Mesendoderm (in vitro differentiated cells): ENCODE results near the gene SEPTIN7.

Experiments
- DNase-seq: peaks from one replicate; pipeline ENCODE4 v3.0.0; 2013
- H2AK5ac ChIP-seq: 2 replicates; pipeline ENCODE4 v1.6.1; 2013; ENCODE audit warnings: low read length, inconsistent platforms
- H2BK120ac ChIP-seq: 2 replicates; pipeline ENCODE4 v1.6.1; 2013; ENCODE audit warnings: low read depth, mild to moderate bottlenecking, low read length, moderate library complexity, mixed read lengths
- H2BK15ac ChIP-seq: replicated peaks from 2 replicates; pipeline ENCODE4 v1.6.1; 2013; ENCODE audit warnings: low read depth, mild to moderate bottlenecking, moderate library complexity
- H2BK5ac ChIP-seq: 2 replicates; pipeline ENCODE4 v1.6.1; 2013; ENCODE audit warnings: low read length, inconsistent platforms
- H3K18ac ChIP-seq: 2 replicates; pipeline ENCODE4 v1.6.1; 2013; ENCODE audit warnings: mild to moderate bottlenecking, low read length, mixed read lengths
- H3K23ac ChIP-seq: one replicate; pipeline ENCODE4 v1.6.1; 2013; ENCODE audit warnings: low read length
- H3K27ac ChIP-seq: 2 replicates; pipeline ENCODE4 v1.5.1; 2013; ENCODE audit warnings: low read depth, mild to moderate bottlenecking, inconsistent platforms, low read length, moderate library complexity
- H3K27me3 ChIP-seq: 2 replicates; pipeline ENCODE4 v1.6.1; 2013; ENCODE audit warnings: low read length, control low read depth, mild to moderate bottlenecking, inconsistent platforms; ENCODE audit not compliant: insufficient read depth, poor library complexity
- H3K36me3 ChIP-seq: 2 replicates; pipeline ENCODE4 v1.6.1; 2013; ENCODE audit warnings: low read length, inconsistent platforms; ENCODE audit not compliant: control insufficient read depth, insufficient read depth
- H3K4ac ChIP-seq: one replicate; pipeline ENCODE4 v1.6.1; 2013; ENCODE audit warnings: low read depth, mild to moderate bottlenecking, low read length, moderate library complexity
- H3K4me1 ChIP-seq: 2 replicates; pipeline ENCODE4 v1.6.1; 2013; ENCODE audit warnings: low read depth, low read length, inconsistent platforms; ENCODE audit not compliant: control insufficient read depth
- H3K4me2 ChIP-seq: 2 replicates; pipeline ENCODE4 v1.6.1; 2013; ENCODE audit warnings: low read length
- H3K4me3 ChIP-seq: 2 replicates; pipeline ENCODE4 v1.5.1; 2013; ENCODE audit warnings: mild to moderate bottlenecking, low read length
- H3K56ac ChIP-seq: one replicate; pipeline ENCODE4 v1.6.1; 2013; ENCODE audit warnings: low read length
- H3K79me1 ChIP-seq: 2 replicates; pipeline ENCODE4 v1.6.1; 2013; ENCODE audit warnings: low read length, inconsistent platforms
- H3K79me2 ChIP-seq: 2 replicates; pipeline ENCODE4 v1.6.1; 2013; ENCODE audit warnings: mild to moderate bottlenecking, low read length; ENCODE audit not compliant: control insufficient read depth, insufficient read depth
- H3K9ac ChIP-seq: 2 replicates; pipeline ENCODE4 v1.6.1; 2013; ENCODE audit warnings: low read length, inconsistent platforms
- H4K5ac ChIP-seq: one replicate; pipeline ENCODE4 v1.6.1; 2013; ENCODE audit warnings: low read length
- H4K8ac ChIP-seq: one replicate; pipeline ENCODE4 v1.6.1; 2013; ENCODE audit warnings: low read depth, mild to moderate bottlenecking, control low read depth, low read length, moderate library complexity
- whole genome bisulfite sequencing: extraction: QIAGEN DNeasy Blood & Tissue Kit; methylation state at CpG from one replicate; pipeline ENCODE4 v1.1.7; 2013; ENCODE audit warnings: low lambda C conversion rate, missing lambda C conversion rate; ENCODE audit not compliant: insufficient coverage; ENCODE audit errors: extremely low coverage; 5-methylcytosine and 5-hydroxymethylcytosine counted together

Gene SEPTIN7

GRCh38 chr7:35802102-35802466 is 1.2 kb downstream of the SEPTIN7 start:
- Histone ChIP-seq H3K36me3 (no peaks in the 10 kb centered on the region), H3K27ac (no peak overlapping the region), H3K4me1 (peaks cover 2% of the 10 kb centered on the region), H3K27me3 (no peaks in the 10 kb centered on the region), H3K56ac (peak overlapping the region; percentile 78), H3K79me1 (peaks cover 2% of the 10 kb centered on the region), H3K79me2 (peaks cover 44% of the 10 kb centered on the region), H2BK15ac (no peak overlapping the region), H3K18ac (no peak overlapping the region), H4K5ac (no peak overlapping the region), H3K23ac (no peak overlapping the region), H2AK5ac (no peak overlapping the region), H3K9ac (peak overlapping the region; percentile 98), H4K8ac (no peak overlapping the region), H3K4me3 (peak overlapping the region; percentile 90), H2BK5ac (no peak overlapping the region), H2BK120ac (no peak overlapping the region), H3K4me2 (peak overlapping the region; percentile 75), H3K4ac (no peak overlapping the region)
- DNase-seq = no peak
- WGBS = no CpG with 5 or more reads among the region's 4 CpGs

DNA sequence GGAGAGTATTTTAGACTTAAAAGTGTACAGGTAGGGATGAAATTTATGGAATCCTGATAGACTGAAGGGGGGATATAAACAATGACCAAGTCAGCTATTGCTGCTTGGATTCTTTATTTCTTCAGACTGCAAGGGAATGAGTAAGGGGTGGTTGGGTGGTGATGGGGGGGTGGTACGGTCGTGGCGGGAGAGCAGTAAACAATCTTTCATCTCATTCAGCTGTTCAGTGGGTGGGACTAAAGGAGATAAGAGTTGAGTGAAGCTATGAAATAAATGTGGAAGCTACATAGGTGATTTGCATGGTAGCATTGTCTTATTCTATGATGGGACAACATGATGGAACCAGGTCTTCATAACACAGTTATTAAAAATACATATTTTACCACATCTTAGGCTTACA is 1.8 kb downstream of the SEPTIN7 start:
- peak overlapping the region; percentile 52 for H3K9ac ChIP-seq
- no peak overlapping the region for H2AK5ac ChIP-seq
- H3K79me1 ChIP-seq = peaks cover 2% of the 10 kb centered on the region
- H2BK120ac ChIP-seq = no peak overlapping the region
- peak overlapping the region; percentile 62 for H3K56ac ChIP-seq
- WGBS = no CpG with 5 or more reads among the region's 3 CpGs
- peak overlapping the region; percentile 40 for H3K4me2 ChIP-seq
- H3K27me3 ChIP-seq = no peaks in the 10 kb centered on the region
- H2BK15ac ChIP-seq = no peak overlapping the region
- H3K27ac ChIP-seq = no peak overlapping the region
- peak overlapping the region; percentile 16 for H3K4me3 ChIP-seq
- no peak overlapping the region for H3K23ac ChIP-seq
- no peaks in the 10 kb centered on the region for H3K36me3 ChIP-seq
- peaks cover 2% of the 10 kb centered on the region for H3K4me1 ChIP-seq
- DNase-seq = no peak
- no peak overlapping the region for H4K8ac ChIP-seq
- no peak overlapping the region for H3K18ac ChIP-seq
- H3K79me2 ChIP-seq = peaks cover 46% of the 10 kb centered on the region
- H2BK5ac ChIP-seq = no peak overlapping the region
- H3K4ac ChIP-seq = no peak overlapping the region
- H4K5ac ChIP-seq = no peak overlapping the region

DNA sequence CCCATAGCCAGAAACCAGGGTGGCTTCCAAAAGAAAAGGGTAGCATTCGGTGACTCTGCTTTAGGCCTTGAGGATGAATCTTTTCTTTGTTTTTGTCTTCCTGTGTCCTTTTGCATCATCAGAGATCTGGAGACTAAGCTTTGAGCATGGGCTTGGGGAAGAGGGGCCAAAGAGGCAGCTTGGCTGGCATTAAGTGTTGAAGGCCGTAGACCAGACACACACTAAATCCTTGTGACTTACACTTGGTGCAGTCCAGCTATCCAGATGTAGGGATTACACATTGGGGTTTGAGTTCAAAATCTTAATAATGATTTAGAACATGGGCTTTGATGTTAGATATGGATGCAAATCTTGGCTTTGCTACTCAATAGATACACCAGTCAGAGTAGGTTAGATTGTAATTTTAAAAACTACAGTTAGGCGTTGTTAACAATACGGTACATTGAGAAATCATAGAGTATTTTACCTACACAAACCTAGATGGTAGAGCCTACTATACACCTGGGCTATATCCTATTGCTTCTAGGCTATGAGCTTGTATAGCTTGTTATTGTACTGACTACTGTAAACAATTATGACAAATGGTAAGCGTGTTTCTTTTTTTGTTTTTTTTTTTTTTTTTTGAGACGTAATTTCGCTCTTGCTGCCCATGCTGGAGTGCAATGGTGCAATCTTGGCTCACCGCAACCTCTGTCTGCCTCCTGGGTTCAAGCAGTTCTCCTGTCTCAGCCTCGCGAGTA is 3.5 kb downstream of the SEPTIN7 start:
- no peak overlapping the region for H4K5ac ChIP-seq
- no peaks in the 10 kb centered on the region for H3K27me3 ChIP-seq
- no peak overlapping the region for H3K18ac ChIP-seq
- H2BK15ac ChIP-seq = no peak overlapping the region
- H3K56ac ChIP-seq = peak overlapping the region; percentile 11
- no peak overlapping the region for H2BK5ac ChIP-seq
- no peak overlapping the region for H4K8ac ChIP-seq
- no peak overlapping the region for H2BK120ac ChIP-seq
- no peak overlapping the region for H3K27ac ChIP-seq
- H3K23ac ChIP-seq = no peak overlapping the region
- H3K36me3 ChIP-seq = no peaks in the 10 kb centered on the region
- no CpG with 5 or more reads among the region's 10 CpGs for WGBS
- peaks cover 4% of the 10 kb centered on the region for H3K79me1 ChIP-seq
- no peak for DNase-seq
- no peak overlapping the region for H3K4ac ChIP-seq
- peaks cover 2% of the 10 kb centered on the region for H3K4me1 ChIP-seq
- H3K9ac ChIP-seq = no peak overlapping the region
- no peak overlapping the region for H3K4me3 ChIP-seq
- H3K4me2 ChIP-seq = no peak overlapping the region
- H3K79me2 ChIP-seq = peaks cover 64% of the 10 kb centered on the region
- no peak overlapping the region for H2AK5ac ChIP-seq

DNA sequence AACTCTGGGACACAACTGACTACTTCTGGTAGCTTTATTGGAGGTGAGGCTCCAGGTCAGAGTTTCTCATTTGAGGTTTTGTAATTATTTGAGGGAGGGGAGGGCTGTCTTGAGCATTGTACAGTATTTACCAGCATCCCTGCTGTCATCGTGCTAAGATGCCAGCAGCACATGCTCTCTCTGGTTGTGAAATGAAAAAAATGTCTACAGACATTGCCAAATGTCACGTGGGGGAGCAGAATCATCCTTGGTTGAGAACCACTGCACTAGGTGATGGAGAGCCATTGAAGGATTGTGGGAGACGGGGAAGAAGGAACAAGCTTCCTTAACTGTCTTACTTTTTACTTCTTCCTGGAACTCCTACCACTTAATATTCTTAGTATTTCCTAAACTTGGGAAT is 5.0 kb downstream of the SEPTIN7 start:
- WGBS = no CpG with 5 or more reads among the region's 3 CpGs
- DNase-seq = no peak

DNA sequence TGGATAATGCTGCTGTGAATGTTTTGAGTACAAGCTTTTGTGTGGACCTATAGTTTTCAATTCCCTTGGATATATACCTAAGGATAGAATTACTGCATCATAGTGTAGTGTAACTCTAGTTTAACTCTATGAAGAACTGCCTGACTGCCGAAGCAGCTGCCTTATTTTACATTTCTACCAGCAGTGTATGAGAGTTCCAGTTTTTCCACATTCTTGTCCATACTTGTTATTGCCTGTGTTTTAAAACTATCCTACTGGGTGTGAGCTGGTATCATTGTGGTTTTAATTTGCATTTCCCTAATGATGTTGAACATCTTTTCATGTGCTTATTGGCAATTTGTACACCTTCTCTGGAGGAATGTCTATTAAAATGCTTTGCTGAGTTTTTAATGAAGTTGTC is 15.7 kb downstream of the SEPTIN7 start:
- Histone ChIP-seq H3K9ac (no peak overlapping the region), H2AK5ac (no peak overlapping the region)

More for the DNA sequence above, 5.0 kb downstream of the SEPTIN7 start:
- Histone ChIP-seq H3K56ac (no peak overlapping the region), H3K79me2 (peaks cover 78% of the 10 kb centered on the region), H4K5ac (no peak overlapping the region), H3K4me1 (peaks cover 2% of the 10 kb centered on the region), H2BK120ac (no peak overlapping the region), H3K79me1 (peaks cover 4% of the 10 kb centered on the region), H3K27me3 (no peaks in the 10 kb centered on the region), H2AK5ac (no peak overlapping the region), H3K36me3 (no peaks in the 10 kb centered on the region), H3K23ac (no peak overlapping the region), H3K4me3 (no peak overlapping the region), H2BK15ac (no peak overlapping the region), H3K9ac (no peak overlapping the region), H3K27ac (no peak overlapping the region), H3K4me2 (no peak overlapping the region), H3K18ac (no peak overlapping the region), H3K4ac (no peak overlapping the region), H4K8ac (no peak overlapping the region), H2BK5ac (no peak overlapping the region)

DNA sequence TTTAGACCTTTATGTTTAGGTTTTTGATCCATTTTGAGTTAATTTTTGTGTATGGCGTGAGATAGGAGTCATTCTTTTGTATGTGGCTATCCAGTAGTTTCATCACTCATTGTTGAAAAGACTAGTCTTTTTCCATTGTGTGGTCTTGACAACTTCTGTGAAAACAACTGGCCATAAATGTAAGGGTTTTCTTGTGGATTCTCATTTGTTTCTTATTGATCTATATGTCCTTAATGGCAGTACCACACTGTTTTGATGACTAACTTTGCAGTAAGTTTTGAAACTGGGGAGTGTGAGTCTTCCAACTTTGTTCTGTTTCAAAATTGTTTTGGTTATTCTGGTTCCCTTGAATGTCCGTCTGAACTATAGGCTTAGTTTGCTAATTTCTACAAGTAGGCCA is 16.3 kb downstream of the SEPTIN7 start:
- no CpG with 5 or more reads among the region's 2 CpGs for WGBS
- Histone ChIP-seq H3K4me1 (peaks cover 2% of the 10 kb centered on the region), H3K56ac (no peak overlapping the region), H3K18ac (no peak overlapping the region), H4K8ac (no peak overlapping the region), H3K79me1 (no peaks in the 10 kb centered on the region), H3K4me2 (no peak overlapping the region), H3K4me3 (no peak overlapping the region), H2AK5ac (no peak overlapping the region), H2BK120ac (no peak overlapping the region), H2BK15ac (no peak overlapping the region), H3K9ac (no peak overlapping the region), H2BK5ac (no peak overlapping the region), H3K27ac (no peak overlapping the region), H4K5ac (no peak overlapping the region), H3K23ac (no peak overlapping the region), H3K36me3 (no peaks in the 10 kb centered on the region), H3K79me2 (peaks cover 71% of the 10 kb centered on the region), H3K4ac (no peak overlapping the region), H3K27me3 (no peaks in the 10 kb centered on the region)
- DNase-seq = no peak

More for the DNA sequence above, 15.7 kb downstream of the SEPTIN7 start:
- DNase-seq = no peak
- Histone ChIP-seq H3K27ac (no peak overlapping the region), H3K4me1 (peaks cover 2% of the 10 kb centered on the region), H3K27me3 (no peaks in the 10 kb centered on the region), H2BK120ac (no peak overlapping the region), H3K56ac (no peak overlapping the region), H4K8ac (no peak overlapping the region), H3K4me2 (no peak overlapping the region), H3K23ac (no peak overlapping the region), H3K4ac (no peak overlapping the region), H3K4me3 (no peak overlapping the region), H2BK15ac (no peak overlapping the region), H3K18ac (no peak overlapping the region), H4K5ac (no peak overlapping the region), H3K79me2 (peaks cover 67% of the 10 kb centered on the region), H3K36me3 (no peaks in the 10 kb centered on the region), H2BK5ac (no peak overlapping the region), H3K79me1 (no peaks in the 10 kb centered on the region)
- WGBS = no CpG with 5 or more reads among the region's 1 CpG
